D721Med (cell line): ENCODE measurements around the gene ITGAV.

Experiments
- DNase-seq: peaks from one replicate; pipeline ENCODE4 v3.0.0; 2011; ENCODE audit warnings: low spot score; ENCODE audit not compliant: insufficient read length
- FAIRE-seq: peaks from 2 replicates; lab custom pipeline; 2011; peaks lifted over from hg19 to GRCh38; lab: Jason Lieb, UNC
- CTCF ChIP-seq: IDR thresholded peaks from 2 replicates; pipeline ENCODE4 v1.5.1; 2012; ENCODE audit warnings: mild to moderate bottlenecking, control low read depth; ENCODE audit not compliant: insufficient read depth; ENCODE audit errors: missing control alignments

ITGAV gene

GRCh38 chr2:186688813-186689212, 99.0 kb downstream of the ITGAV start:
- FAIRE-seq: no peak
- no peak for TF ChIP-seq CTCF
- DNase-seq: no peak

GRCh38 chr2:186690786-186691185, 100.9 kb downstream of the ITGAV start:
- no peak for DNase-seq
- TF ChIP-seq CTCF: no peak
- no peak for FAIRE-seq

GRCh38 chr2:186691231-186691630, 101.4 kb downstream of the ITGAV start:
- DNase-seq (no peak), FAIRE-seq (no peak)
- no peak for TF ChIP-seq CTCF

- DNase-seq (no peak), FAIRE-seq (no peak)
- no peak for TF ChIP-seq CTCF
These were observed 102.0 kb downstream of the ITGAV start for GRCh38 chr2:186691900-186692299.

GRCh38 chr2:186693446-186693832, 103.6 kb downstream of the ITGAV start:
- no peak for DNase-seq
- no peak for FAIRE-seq
- TF ChIP-seq CTCF: no peak

GRCh38 chr2:186695081-186695756, 105.4 kb downstream of the ITGAV start:
- TF ChIP-seq CTCF: no peak
- peak; percentile 32 for FAIRE-seq
- DNase-seq: no peak

DNA sequence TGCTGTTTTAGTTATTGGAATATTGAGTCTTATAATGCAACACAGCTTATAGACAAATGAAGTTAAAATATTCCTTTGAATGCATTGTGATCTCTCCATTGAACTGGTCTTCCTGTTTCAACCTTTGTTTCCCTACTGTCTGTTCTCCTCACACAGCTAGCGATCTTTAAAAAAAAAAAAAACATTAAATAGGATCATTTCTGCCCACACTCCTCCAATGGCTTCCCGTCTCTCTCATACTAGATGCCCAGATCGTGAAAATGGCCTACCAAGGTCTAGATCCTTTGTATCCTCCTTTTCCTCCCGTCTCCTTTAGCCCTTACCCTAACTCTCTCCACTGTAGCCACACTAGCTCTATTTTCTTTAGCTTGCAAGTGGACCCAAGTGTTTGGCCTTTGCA, 106.4 kb downstream of the ITGAV start:
- FAIRE-seq: no peak
- no peak for DNase-seq
- no peak for TF ChIP-seq CTCF
